GM12878 (cell line): ENCODE results near the gene IL20RB. TPM values are rescaled to one million over a fixed set of nuclear protein-coding genes. Genes with fewer than 3 reads are reported as not detected.

Experiments used
- ATAC-seq: fragments of 200-7000 bp; cut with Tn5 transposase; 3 replicates; pipeline ENCODE4 v1.9.1; 2020; ENCODE audit warnings: mild to moderate bottlenecking, moderate library complexity
- BruUV-seq: library from RNA; stranded (reverse); fragments of 400-500 nt; replicated peaks from 2 replicates; lab custom pipeline; 2021; lab: Mats Ljungman, UMichigan
- CTCF ChIA-PET: fragments of 300-600 bp; sonication (Branson Sonifier 250); formaldehyde crosslinking; extraction: SDS; loops from one replicate; lab custom pipeline; 2021; ENCODE audit warnings: inconsistent platforms; lab: Yijun Ruan, JAX
- POLR2A ChIA-PET: fragments of 350-600 bp; formaldehyde crosslinking; extraction: SDS; loops from one replicate; lab custom pipeline; 2021; ENCODE audit warnings: inconsistent platforms; lab: Charles Lee
- RAD21 ChIA-PET: fragments of 300-600 bp; sonication (Branson Sonifier 250); formaldehyde crosslinking; loops from one replicate; lab custom pipeline; 2023; ENCODE audit warnings: antibody characterized with exemption; ENCODE audit not compliant: unreplicated experiment; lab: Charles Lee
- SMC1A ChIA-PET: fragments of 300-600 bp; sonication (Branson Sonifier 250); formaldehyde crosslinking; loops from one replicate; lab custom pipeline; 2023; ENCODE audit not compliant: unreplicated experiment, uncharacterized antibody; lab: Charles Lee
- DNase-seq: peaks from one replicate; pipeline ENCODE4 v3.0.0-alpha.2; 2011; ENCODE audit warnings: low read depth, low spot score
- FAIRE-seq: peaks from 3 replicates; lab custom pipeline; 2011; peaks lifted over from hg19 to GRCh38; lab: Jason Lieb, UNC
- H2AFZ ChIP-seq: 2 replicates; pipeline ENCODE4 v1.6.0; 2011; ENCODE audit warnings: low read depth, low read length, control low read depth; ENCODE audit not compliant: control insufficient read depth
- H3K27ac ChIP-seq: 2 replicates; pipeline ENCODE4 v1.5.1; 2011; ENCODE audit warnings: control low read depth; ENCODE audit not compliant: control insufficient read depth, insufficient read depth
- H3K27me3 ChIP-seq, 2 experiments: replicated peaks in 1 of 2; 2 replicates each; pipeline versions ENCODE4 v1.6.0 to v1.6.1; 2011; ENCODE audit warnings: low read length in 1 of 2; ENCODE audit not compliant: control insufficient read depth in 2 of 2, insufficient read depth in 2 of 2
- H3K36me3 ChIP-seq, 2 experiments: 2 replicates each; pipeline ENCODE4 v1.5.1; 2011; ENCODE audit warnings: low read length in 1 of 2; ENCODE audit not compliant: control insufficient read depth in 2 of 2, insufficient read depth in 2 of 2
- H3K4me1 ChIP-seq: 2 replicates; pipeline ENCODE4 v1.6.1; 2011; ENCODE audit warnings: mild to moderate bottlenecking, low read length, moderate library complexity, mixed read lengths; ENCODE audit not compliant: control insufficient read depth, insufficient read depth
- H3K4me2 ChIP-seq: 2 replicates; pipeline ENCODE4 v1.6.0; 2011; ENCODE audit warnings: control low read depth; ENCODE audit not compliant: control insufficient read depth, insufficient read depth
- H3K4me3 ChIP-seq: fragments of 200-600 bp; sonication (generic); 2 replicates; pipeline ENCODE4 v1.5.1; 2016
- H3K79me2 ChIP-seq: 2 replicates; pipeline ENCODE4 v1.6.0; 2011; ENCODE audit warnings: low read length; ENCODE audit not compliant: control insufficient read depth, insufficient read depth
- H3K9ac ChIP-seq: 2 replicates; pipeline ENCODE4 v1.8.0; 2011; ENCODE audit warnings: low read length, control low read depth, mixed read lengths; ENCODE audit not compliant: control insufficient read depth, insufficient read depth
- H3K9me3 ChIP-seq: replicated peaks from 3 replicates; pipeline ENCODE4 v1.5.1; 2011; ENCODE audit warnings: mild to moderate bottlenecking, low read length; ENCODE audit not compliant: control insufficient read depth, insufficient read depth
- H4K20me1 ChIP-seq: 2 replicates; pipeline ENCODE4 v1.6.0; 2011; ENCODE audit not compliant: control insufficient read depth, insufficient read depth
- EP300 ChIP-seq, 2 experiments: fragments of 150-350 bp in 1 of 2; IDR thresholded peaks; 2 replicates each; pipeline ENCODE4 v1.6.1; 2011 to 2012; ENCODE audit warnings: low read depth in 2 of 2, low read length in 2 of 2, borderline replicate concordance in 1 of 2, improper control_type of control experiment in 1 of 2, inconsistent platforms in 1 of 2; ENCODE audit not compliant: control insufficient read depth in 1 of 2
- IKZF2 ChIP-seq, 2 experiments: fragments of 450-650 bp; IDR thresholded peaks; 2 replicates each; pipeline ENCODE4 v1.6.1; 2017; ENCODE audit warnings: mild to moderate bottlenecking in 2 of 2, moderate library complexity in 2 of 2
- MTA3 ChIP-seq: IDR thresholded peaks from 2 replicates; pipeline ENCODE4 v1.6.1; 2012; ENCODE audit warnings: low read length, inconsistent platforms, borderline replicate concordance
- PML ChIP-seq: IDR thresholded peaks from 2 replicates; pipeline ENCODE4 v1.6.1; 2012; ENCODE audit warnings: low read length, inconsistent platforms
- POU2F2 ChIP-seq: IDR thresholded peaks from 3 replicates; pipeline ENCODE4 v1.6.1; 2011; ENCODE audit warnings: low read depth, mild to moderate bottlenecking, low read length, borderline replicate concordance
- RELA ChIP-seq: fragments of 450-650 bp; IDR thresholded peaks from 2 replicates; pipeline ENCODE4 v1.8.0; 2014; ENCODE audit warnings: borderline replicate concordance; ENCODE audit not compliant: partially characterized antibody
- RFX5 ChIP-seq: IDR thresholded peaks from 2 replicates; pipeline ENCODE4 v1.6.1; 2011; ENCODE audit warnings: low read depth, low read length, improper control_type of control experiment
- SIX5 ChIP-seq: IDR thresholded peaks from 2 replicates; pipeline ENCODE4 v1.6.1; 2011; ENCODE audit warnings: mild to moderate bottlenecking, low read depth, low read length, moderate library complexity; ENCODE audit not compliant: severe bottlenecking
- ZZZ3 ChIP-seq: IDR thresholded peaks from 2 replicates; pipeline ENCODE4 v1.6.1; 2011; ENCODE audit warnings: low read depth; ENCODE audit not compliant: control insufficient read depth, insufficient read length
- WGBS: methylation state at CpG from one replicate; pipeline ENCODE4 v1.1.6; 2016; ENCODE audit warnings: low lambda C conversion rate; ENCODE audit not compliant: insufficient replicate concordance, insufficient coverage; ENCODE audit errors: missing lambda C conversion rate; 5-methylcytosine and 5-hydroxymethylcytosine counted together
- in situ Hi-C: fragments of 300-500 bp; cut with MboI; formaldehyde crosslinking; loops from 9 replicates; pipeline ENCODE4 v1.14.3; 2018; ENCODE audit warnings: mixed read lengths
- intact Hi-C: fragments of 100-400 bp; cut with micrococcal nuclease; formaldehyde crosslinking; loops from one replicate; pipeline ENCODE4 v1.14.2; 2022; ENCODE audit not compliant: unreplicated experiment
- polyA plus RNA-seq, 11 experiments: library from polyadenylated mRNA; depleted of rRNA in 4 of 11; unstranded in 6 of 11; stranded (reverse) in 5 of 11; fragments of >200 nt; fragmentation: Nextera tagmentation in 4 of 11; fragmentation: Illumina TruSeq in 1 of 11; extraction: Ambion mirVana in 4 of 11; extraction: Trizol in 1 of 11; gene quantifications; 1 replicate in 1 of 11; 2 replicates in 10 of 11; pipeline versions ENCODE4 v1.2.1 to v1.2.3, GENCODE V29; 2011 to 2016; ENCODE audit warnings: inconsistent platforms in 2 of 11, missing spikeins in 2 of 11, low read depth in 1 of 11
- total RNA-seq, 4 experiments: library from RNA; depleted of rRNA in 3 of 4; stranded (reverse); fragments of >200 nt in 3 of 4; fragmentation: Illumina TruSeq in 1 of 4; extraction: Trizol in 1 of 4; gene quantifications; 2 replicates each; pipeline versions ENCODE4 v1.2.1 to v1.2.3, GENCODE V29; 2013 to 2021
- TF ChIP-seq, protein P1 (sequence below): fragments of 450-650 bp; formaldehyde crosslinking; IDR thresholded peaks from 2 replicates; pipeline ENCODE4 v1.5.0; 2022; ENCODE audit warnings: mild to moderate bottlenecking, missing genetic modification characterization

IL20RB gene
- total and polyA plus RNA-seq, 10 of the 15 experiments (the other 5 are each of a cell fraction or from before 2014, with no cell fraction given) = 0.21 to 1.1 (median 0.54) TPM

DNA sequence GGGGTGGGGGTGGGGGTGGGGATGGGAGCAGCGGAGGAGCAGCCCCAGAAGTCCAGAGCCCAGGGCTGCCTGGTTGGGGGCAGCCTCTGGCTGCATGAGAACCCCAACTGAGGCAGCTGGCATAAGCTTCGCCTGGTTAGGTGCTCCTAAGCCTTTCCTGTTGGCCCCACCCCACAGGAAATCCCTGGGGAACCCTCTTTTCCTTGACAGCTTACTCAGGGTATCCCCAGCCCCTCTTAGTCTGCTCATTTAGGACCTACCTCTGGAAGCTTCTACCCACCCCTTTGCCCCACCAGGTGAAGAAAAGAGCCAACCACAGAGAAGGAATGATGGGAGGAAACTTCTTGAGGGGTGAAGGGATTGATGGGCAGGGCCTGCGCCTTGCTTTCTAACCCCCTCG is 53.4 kb downstream of the IL20RB start:
- Histone ChIP-seq H4K20me1 (no peaks in the 10 kb centered on the region), H3K36me3 (no peaks in the 10 kb centered on the region), H3K9ac (no peak overlapping the region), H2AFZ (no peak overlapping the region), H3K4me1 (0 out of 2 replicates have a peak, but pooled peaks cover 4% of the 10 kb centered on the region), H3K9me3 (no peaks in the 10 kb centered on the region), H3K79me2 (no peaks in the 10 kb centered on the region), H3K27me3 (no peaks in the 10 kb centered on the region), H3K4me3 (no peak overlapping the region), H3K4me2 (no peak overlapping the region), H3K27ac (no peak overlapping the region)
- ChIA-PET CTCF (interaction anchor here (0.6 to 12.2 kb wide), 2 partner anchors 255 to 620 kb away, joined by 3 to 229 read pairs; partner anchors contain the start of gene STAG1), RAD21 (interaction anchor here (0.7 to 6.7 kb wide), 2 partner anchors 256 to 620 kb away, joined by 3 to 200 read pairs; partner anchors contain the start of gene STAG1), POLR2A (no interaction called here), SMC1A (interaction anchor here (1.2 to 9.0 kb wide), 3 partner anchors 12 to 620 kb away, joined by 3 to 161 read pairs (median 6); partner anchors contain the start of gene STAG1)
- no peak for TF ChIP-seq PML
- TF ChIP-seq RFX5 = no peak
- no peak for TF ChIP-seq ZZZ3
- TF ChIP-seq EP300 (IDR thresholded peaks at IDR 0.05; ENCODE audit: borderline replicate concordance in 1 of 2, control insufficient read depth in 1 of 2, low read depth in 2 of 2, low read length in 2 of 2) = no peak
- TF ChIP-seq, protein P1, sequence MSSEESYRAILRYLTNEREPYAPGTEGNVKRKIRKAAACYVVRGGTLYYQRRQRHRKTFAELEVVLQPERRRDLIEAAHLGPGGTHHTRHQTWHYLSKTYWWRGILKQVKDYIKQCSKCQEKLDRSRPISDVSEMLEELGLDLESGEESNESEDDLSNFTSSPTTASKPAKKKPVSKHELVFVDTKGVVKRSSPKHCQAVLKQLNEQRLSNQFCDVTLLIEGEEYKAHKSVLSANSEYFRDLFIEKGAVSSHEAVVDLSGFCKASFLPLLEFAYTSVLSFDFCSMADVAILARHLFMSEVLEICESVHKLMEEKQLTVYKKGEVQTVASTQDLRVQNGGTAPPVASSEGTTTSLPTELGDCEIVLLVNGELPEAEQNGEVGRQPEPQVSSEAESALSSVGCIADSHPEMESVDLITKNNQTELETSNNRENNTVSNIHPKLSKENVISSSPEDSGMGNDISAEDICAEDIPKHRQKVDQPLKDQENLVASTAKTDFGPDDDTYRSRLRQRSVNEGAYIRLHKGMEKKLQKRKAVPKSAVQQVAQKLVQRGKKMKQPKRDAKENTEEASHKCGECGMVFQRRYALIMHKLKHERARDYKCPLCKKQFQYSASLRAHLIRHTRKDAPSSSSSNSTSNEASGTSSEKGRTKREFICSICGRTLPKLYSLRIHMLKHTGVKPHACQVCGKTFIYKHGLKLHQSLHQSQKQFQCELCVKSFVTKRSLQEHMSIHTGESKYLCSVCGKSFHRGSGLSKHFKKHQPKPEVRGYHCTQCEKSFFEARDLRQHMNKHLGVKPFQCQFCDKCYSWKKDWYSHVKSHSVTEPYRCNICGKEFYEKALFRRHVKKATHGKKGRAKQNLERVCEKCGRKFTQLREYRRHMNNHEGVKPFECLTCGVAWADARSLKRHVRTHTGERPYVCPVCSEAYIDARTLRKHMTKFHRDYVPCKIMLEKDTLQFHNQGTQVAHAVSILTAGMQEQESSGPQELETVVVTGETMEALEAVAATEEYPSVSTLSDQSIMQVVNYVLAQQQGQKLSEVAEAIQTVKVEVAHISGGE (CRISPR knock-in tag) = no peak
- TF ChIP-seq IKZF2 (IDR thresholded peaks at IDR 0.05) = no peak
- TF ChIP-seq SIX5 = no peak
- TF ChIP-seq POU2F2 = no peak
- TF ChIP-seq MTA3 = no peak
- no peak for TF ChIP-seq RELA
- BruUV-seq = no TSS peak
- in situ Hi-C loops (loop anchor here (5.0 to 10.0 kb wide), 3 partner anchors 254 to 939 kb away; no protein-coding TSS in a partner anchor), intact Hi-C loops (loop anchor here (5.0 to 10.0 kb wide), 3 partner anchors 149 to 816 kb away; partner anchors contain the start of genes MSL2 and NCK1)
- no peak for DNase-seq
- no peak for ATAC-seq
- no peak for FAIRE-seq
- WGBS = 53% methylated on average over 4 of the region's 4 CpGs
